HTERT RPE-1 (cell line): ENCODE results near the gene B9D2.
"Not testable (repeated sequence)": the region's sequence is repeated elsewhere in the genome, so short reads cannot be mapped to it uniquely, and the experiment has no call there.

Experiments used
- in situ Hi-C: fragments of 300-500 bp; cut with MboI; formaldehyde crosslinking; loops from 4 replicates; pipeline ENCODE4 v1.14.3; 2020; ENCODE audit warnings: low sequenced_read_pairs

The B9D2 gene

DNA sequence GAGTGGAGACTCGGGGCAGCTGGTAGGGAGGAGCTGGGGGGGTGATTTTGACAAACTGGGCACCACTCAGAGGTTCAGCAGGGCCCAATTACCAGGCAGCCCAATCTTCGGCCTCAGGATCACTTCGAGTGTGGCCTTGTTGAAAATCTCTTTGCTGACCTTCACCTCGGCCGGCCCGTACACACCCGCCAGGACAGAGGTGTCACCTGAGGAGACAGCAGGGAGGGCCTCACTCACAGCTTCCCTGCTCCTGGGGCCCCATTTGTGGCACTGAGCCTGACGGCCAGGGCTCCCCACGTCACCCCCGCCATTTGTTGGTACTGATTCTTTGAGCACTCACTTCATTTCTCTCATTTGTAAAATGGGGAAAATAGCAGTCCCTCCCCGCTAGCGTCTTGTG, 28.8 kb upstream of the B9D2 start:
- in situ Hi-C loops: no loop called here

DNA sequence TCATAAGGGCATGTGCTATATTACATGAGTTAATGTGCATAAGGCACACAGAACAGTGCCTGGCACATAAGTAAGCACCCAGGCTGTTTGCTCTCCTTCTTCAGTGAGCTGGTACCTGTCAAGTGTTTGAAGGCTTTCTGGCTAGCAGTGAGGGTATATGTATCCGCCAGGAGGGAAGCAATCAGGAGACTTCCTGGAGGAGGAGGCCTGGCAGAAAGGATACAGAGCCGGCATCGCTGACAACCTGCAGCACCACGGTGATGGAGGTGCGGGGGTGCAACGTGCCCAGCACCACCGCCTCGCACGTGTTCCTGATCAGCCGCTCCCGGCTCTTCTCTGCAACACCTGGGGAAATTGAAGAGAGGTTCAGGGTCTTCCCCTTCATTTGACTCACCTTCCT, 27.7 kb upstream of the B9D2 start:
- in situ Hi-C loops: no loop called here

DNA sequence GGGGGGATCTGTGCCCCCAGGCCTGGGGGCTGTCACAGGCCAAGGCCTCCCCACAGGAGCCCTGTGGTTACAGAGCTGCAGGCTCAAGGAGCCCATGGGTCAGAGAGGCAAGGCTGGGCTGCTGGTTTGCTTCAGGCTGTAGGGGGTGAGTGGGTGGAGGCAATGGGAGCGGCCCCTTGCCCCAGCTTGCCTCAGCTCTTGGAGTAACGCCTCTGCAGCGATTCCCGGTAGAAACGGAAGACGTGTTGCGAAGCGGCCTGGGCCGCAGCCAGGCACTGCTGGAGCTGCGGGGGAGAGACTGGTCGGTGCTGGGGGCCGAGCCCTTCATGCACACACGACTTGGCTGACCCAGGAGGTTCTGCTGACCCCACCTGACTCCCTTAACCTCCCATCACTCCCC, 22.5 kb upstream of the B9D2 start:
- in situ Hi-C loops: no loop called here

GRCh38 chr19:41384351-41384750, 20.4 kb upstream of the B9D2 start:
- in situ Hi-C loops: no loop called here

GRCh38 chr19:41381536-41381935, 17.6 kb upstream of the B9D2 start:
- in situ Hi-C loops: not testable (repeated sequence)

DNA sequence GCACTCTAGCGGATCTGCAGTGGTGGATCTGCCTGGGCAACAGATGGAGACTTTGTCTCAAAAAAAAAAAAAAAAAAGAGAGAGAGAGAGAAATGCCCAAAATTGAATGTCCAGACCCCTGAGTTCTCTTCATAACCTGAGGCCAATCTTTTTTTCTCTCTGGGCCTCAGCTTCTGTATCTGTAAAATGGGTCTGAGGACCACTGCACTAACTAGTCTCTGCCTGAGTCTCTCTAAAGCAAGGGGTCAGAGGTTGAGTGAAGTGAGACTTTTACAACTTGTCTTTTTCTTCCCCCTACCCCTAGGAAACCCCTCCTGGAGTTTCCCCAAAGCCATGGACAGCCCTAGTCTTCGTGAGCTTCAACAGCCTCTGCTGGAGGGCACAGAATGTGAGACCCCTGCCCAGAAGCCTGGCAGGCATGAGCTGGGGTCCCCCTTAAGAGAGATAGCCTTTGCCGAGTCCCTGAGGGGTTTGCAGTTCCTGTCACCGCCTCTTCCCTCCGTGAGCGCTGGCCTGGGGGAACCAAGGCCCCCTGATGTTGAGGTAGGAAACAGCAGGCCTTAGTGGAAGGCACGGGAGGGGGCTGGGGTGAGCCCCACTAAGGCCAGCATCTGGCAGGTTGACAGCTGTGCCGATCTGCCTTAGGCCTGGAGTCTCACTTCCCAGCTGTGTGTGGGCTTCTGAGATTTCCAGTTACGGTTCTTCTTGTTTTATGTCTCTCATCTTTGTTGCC, 14.2 kb upstream of the B9D2 start:
- in situ Hi-C loops: no loop called here

GRCh38 chr19:41376998-41377365, 13.0 kb upstream of the B9D2 start:
- in situ Hi-C loops: no loop called here

GRCh38 chr19:41376241-41376997, 12.5 kb upstream of the B9D2 start, which contains the start of gene TMEM91:
TSS of gene TMEM91 (plus strand) at chr19:41376533. CDS start at chr19:41378310, 1,777 bp downstream.
- in situ Hi-C loops: no loop called here

DNA sequence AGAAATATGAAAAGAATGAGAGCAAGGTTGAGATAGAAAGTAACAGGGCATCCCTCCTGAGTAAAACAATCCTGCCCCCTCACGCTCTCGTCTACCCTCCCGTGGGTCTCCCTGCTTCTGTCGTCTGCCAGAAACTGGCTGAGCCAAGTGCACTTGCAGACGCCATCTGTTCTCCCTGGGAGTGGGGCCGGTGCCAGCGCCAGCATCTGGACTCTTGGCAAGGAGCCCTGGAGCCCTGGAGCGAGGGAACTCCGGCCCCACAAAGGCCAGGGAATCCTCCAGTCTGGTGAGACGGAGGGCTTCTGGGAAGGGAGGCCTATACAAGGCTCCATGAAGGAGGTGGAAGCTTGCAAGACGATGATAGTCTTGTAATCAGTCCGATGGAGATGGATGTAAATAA, 10.0 kb upstream of the B9D2 start:
- in situ Hi-C loops: no loop called here

DNA sequence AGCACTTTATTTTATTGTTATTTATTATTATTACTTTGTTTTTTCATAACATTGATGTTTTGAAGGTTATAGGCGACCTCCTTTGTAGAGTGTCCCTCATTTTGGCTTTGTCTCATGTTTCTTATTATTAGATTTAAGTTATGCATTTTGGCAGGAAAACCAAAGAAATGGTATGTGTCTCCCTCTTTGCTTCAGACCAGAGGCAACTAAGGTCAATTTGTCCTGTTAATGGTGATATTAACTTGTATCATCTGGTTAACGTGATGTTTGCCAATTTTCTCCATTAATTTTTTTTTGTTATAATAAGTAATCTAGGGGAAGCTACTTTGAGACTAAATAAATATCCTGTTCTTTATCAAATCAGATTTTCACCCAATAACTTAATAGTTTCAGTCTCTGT, 8.6 kb upstream of the B9D2 start:
- in situ Hi-C loops: no loop called here

GRCh38 chr19:41371541-41371940, 7.6 kb upstream of the B9D2 start:
- in situ Hi-C loops: no loop called here

DNA sequence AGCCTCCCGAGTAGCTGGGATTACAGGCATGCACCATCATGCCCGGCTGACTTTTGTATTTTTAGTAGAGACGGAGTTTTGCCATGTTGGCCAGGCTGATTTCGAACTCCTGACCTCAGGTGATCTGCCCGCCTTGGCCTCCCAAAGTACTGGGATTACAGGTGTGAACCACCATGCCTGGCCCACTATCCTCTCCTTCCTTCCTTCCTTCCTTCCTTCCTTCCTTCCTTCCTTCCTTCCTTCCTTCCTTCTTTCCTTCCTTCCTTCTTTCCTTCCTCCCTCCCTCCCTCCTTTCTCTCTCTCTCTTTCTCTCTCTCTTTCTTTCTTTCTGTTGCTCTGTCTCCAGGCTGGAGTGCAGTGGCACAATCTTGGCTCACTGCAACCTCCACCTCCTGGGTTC, 7.2 kb upstream of the B9D2 start:
- in situ Hi-C loops: not testable (repeated sequence)

GRCh38 chr19:41369769-41370168, 5.8 kb upstream of the B9D2 start:
- in situ Hi-C loops: no loop called here

DNA sequence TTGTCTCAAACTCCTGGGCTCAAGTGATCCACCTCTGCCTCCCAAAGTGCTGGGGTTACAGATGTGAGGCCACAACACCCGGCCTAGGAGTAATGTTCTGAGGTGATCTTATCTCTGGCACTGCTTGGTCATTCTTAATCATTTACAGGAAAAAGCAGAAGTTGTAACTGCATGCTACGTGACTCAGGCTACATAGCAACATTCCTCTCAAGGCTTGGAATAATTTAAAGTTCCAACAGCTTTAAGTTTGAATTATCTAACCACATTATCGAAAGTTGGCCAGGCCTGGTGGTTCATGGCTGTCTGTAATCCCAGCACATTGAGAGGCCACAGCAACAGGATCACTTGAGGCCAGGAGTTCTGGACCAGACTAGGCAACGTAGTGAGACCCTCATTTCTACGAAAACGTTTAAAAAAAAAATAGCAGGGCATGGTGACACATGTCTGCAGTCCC, 3.9 kb upstream of the B9D2 start:
- in situ Hi-C loops: no loop called here

GRCh38 chr19:41366089-41366488, 2.1 kb upstream of the B9D2 start:
- in situ Hi-C loops: no loop called here

DNA sequence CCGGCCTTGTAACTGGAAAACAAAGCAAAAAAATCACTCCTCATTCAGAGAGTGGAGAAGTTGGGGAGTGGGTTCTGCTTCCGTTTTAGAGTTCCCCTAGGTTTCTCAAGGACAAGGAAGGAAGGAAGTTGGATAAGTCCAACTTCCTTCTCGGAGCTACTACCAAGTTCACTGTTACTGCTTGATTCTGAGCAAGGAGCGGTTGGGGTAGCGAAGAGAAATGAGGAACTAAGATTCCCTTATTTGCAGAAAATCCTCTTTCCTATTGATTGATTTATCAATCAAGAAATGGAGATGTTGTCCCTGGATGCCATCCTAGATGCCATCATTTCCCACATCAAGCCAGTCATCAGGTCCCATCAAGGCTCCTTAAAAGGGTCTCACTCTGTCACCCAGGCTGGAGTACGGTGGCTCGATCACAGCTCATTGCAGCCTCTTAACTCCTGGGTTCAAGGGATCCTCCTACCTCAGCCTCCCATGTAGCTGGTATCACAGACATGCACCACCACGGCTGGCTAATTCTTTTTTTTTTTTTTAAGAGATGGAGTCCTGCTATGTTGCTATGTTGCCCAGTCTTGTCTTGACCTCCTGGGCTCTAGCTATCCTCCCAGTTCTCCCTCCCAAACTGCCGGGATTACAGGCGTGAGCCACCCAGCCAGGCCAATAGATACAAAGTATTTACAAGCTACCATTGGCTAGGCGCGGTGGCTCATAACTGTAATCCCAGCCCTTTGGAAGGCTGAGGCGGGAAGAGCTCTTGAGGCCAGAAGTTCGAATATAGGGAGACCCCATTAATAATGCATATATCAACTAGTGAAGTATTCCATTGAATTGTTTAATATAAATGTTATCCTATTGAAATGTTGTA, 809 bp upstream of the B9D2 start:
- in situ Hi-C loops: no loop called here

DNA sequence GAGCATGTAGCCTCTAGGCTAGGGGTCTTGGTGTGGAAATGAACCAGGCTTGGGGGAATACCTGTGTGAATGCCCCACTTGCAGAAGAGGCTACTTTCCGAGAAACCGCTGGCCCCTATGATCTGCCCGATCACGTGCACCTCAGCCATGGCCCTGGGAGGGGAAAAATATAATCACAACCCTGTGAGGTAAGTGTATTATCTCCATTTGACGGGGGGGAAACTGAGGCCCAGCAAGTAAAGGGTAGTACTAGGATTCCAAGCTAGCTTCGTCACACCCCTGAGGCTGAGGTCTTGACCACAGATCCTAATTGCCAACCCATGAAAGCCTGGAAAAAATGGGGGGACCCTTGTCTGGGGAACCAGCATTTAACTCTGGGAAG, 587 bp downstream of the B9D2 start:
- in situ Hi-C loops: no loop called here

DNA sequence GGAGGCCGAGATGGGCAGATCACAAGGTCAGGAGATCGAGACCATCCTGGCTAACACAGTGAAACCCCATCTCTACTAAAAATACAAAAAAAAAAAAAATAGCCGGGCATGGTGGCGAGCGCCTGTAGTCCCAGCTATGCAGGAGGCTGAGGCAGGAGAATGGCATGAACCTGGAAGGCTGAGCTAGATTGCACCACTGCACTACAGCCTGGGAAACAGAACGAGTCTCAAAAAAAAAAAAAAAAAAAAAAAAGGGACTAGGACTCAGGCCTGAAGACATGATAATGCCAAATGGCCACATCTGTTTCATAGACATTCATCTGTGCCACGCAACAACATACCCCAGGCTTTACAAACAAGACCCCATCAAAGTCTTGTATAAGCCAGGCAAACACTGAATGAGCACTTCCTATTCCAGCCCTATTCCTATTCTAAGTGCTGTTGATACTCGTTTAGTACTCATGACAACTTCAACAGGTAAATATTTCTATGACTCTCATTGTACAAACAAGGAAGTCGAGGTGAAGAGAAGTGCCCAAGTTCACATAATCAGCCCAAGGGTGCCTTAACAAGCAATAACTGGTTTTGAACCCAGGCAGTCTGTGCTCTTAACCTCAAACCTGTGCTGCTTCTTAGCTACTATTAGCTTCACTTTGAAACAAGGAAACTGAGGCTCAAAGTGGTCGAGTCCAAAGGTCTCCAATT, 1.7 kb downstream of the B9D2 start:
- in situ Hi-C loops: no loop called here

GRCh38 chr19:41359741-41360140, 4.2 kb downstream of the B9D2 start:
- in situ Hi-C loops: no loop called here

GRCh38 chr19:41357746-41358145, 6.2 kb downstream of the B9D2 start:
- in situ Hi-C loops: no loop called here
